Measurements from ENCODE around the gene BRICD5.
A peak's percentile ranks its signal among the peaks of the same experiment; 100 is the strongest.
"Not testable (repeated sequence)": the region's sequence is repeated elsewhere in the genome, so short reads cannot be mapped to it uniquely, and the experiment has no call there.

Gene BRICD5

GRCh38 chr16:2214719-2214968 is 4.0 kb upstream of the BRICD5 start, which contains the start of gene PGP:
Gene PGP (minus strand): TSS chr16:2214840. CDS start chr16:2214777, 63 bp downstream.
- DNase-seq, result no peak

DNA sequence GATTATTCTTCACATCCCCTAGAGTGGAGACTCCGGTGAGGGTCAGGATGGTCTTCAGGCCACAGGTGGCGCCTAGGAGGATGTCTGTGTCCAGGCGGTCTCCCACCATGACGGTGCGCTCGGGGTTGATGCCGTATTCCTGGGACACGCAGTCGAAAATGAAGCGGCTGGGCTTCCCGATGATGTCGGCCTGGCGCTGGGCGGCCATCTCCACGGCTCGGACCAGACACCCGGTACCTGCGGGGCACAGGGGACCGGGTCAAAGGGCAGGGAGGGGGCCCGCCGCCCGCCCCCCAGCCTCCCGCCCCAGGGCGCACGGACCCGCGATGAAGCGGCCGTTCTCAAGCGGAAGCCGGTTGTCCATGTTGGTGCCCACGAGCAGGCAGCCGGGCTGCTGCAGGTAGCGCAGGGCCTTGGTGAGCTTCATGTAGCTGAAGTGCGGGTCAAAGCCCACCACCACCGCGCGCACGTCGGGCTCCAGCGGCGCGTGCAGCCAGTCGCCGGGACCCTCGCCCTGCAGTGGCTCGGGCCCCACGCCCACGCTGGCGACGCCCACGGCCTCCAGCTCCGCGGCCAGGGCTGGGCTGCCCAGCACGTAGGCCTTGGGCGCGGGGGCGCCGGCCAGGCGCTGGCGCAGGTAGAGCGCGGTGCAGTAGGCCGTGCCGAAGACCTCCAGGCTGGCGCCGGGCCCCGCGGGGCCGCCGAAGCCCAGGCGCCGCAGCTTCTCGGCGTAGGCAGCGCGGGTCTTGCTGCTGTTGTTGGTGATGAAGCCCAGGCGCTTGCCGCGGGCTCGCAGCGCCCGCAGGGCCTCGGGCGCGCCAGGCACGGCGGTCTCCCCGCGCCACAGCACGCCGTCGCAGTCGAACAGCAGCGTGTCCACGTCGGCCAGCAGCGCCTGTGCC is 3.4 kb upstream of the BRICD5 start:
- no peak for DNase-seq

DNA sequence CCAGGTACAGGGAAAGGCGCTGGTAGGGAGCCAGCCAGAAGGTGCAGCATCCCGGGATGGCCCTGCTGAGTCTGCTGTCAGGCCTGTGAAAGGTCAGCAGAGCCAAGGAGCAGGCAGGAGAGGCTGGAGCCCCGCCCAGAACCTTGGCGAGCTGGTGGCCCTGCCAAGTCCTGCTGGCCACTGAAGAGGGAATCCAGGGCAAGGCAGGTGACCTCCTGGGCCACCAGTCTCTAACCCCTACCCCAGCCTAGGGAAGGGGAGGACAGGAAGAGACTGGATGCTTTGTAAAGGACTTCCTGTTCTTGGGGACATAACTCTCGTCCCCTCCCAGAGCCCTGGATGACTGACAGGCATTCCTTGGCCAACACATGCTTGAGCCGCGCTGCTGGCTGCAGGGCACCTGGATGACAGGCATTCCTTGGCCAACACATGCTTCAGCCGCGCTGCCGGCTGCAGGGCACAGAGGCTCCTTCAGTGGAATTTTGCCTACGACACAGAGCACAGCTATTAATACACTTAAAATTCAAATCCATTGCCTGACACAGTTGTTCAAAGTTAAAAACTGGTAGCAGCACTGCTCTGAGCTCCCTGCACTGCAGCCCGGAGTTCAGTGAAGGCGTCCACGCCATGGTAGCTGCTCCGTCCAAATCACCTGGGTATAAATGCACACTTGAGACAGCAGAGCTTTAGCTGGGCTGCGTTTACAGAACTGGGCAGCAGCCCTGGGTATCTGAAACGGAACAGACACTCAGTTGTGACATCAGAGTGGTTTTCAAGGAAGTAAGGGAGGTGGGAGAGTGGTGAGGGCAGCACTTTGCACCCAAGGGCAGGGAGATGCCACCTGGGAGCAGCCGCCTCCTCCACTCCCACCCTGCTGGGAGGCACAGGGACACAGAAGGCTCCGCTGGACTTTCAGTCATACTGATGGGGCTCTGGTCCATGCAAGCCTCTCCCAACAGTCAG is 2.0 kb upstream of the BRICD5 start:
- DNase-seq, result no peak

DNA sequence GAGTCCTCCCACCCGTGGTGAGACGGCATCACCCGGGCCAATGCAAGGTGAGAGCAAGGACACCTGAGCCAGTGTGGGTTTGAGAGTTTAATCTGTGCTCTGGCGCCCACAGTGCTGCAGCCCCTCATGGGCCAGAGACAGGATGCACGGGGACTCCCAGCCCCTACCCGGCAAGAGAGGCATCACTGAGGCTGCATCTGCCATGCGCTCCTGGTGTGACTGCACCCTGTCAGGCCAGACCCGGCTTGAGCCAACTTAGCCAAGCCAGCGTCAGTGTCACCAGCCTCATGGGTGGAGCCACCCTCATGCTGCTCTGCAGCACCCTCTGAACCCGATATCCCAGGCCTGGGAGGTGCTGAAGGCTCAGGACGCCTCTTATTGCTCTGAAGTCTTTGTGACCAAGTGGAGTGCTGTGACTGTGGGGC is 1.3 kb upstream of the BRICD5 start:
- DNase-seq, result no peak

DNA sequence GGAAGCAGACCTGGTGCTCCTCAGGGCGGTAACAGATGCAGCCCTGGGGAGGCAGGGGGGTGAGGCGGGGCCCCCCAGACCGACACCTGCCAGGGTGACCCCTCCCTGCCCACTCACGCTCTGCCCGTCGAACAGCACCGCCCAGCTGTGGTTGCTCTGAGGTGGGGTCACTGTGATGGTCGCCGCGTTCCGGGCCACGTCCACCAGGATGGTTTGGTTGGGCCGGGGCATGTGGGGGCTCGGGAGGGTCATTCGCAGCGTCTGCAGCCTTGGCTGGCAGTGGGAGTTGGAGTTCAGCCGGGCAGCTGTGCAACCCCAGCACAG is 692 bp downstream of the BRICD5 start:
- DNase-seq, result no peak

DNA sequence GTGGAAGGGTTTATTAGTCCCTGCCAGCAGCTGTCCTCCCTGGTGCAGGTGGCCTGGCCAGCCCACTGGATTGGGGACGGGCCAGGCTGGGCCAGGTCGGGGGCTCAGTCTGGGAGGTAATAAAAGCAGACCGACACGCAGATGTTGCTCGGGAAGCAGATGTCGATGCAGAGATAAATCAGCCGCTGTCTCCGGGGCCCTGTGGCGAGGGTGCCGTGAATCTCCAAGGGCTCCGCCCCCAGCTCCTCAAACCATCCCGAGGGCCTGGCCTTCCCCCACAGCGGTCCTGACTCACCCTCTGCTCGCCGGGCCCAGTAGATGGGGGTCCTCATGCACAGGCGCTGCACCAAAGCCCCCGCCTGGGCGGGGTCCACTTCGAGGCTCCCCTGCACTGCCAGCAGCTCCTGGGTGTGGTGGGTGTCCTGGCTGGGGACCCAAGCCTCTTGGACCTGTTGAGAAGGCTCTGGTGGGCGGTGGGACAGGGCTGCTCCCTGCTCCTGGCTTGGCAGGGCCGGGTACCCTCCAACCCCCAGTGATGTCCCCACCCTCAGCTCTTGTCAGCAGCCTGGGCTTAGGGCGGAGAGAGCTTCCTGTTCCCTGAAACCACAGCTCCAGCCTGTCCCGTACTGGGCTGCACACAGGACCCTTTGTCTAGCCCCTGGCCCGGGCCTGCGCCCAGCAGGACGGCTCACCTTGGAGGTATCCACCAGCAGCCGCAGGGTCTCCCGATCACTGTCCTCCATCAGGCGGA is 1.2 kb downstream of the BRICD5 start:
- no peak for DNase-seq

DNA sequence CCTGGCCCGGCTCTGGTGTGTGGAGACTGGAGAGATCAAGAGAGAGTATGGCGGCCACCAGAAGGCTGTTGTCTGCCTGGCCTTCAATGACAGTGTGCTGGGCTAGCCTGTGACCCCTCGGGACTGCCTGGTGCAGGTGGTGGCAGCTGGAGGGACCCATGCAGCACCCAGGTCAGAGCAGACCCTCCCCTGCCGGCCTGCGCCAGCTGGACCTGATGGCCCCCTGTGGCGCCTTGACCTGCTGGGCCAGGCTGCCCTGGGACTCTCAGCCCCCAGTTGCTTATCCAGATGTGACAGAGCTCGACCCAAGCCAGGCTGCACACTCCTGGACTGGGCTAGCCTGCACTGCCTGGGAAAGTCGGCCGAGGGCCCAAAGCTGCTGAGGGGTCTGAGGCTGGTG is 1.9 kb downstream of the BRICD5 start:
- DNase-seq, result no peak

- DNase-seq, result no peak
These were observed 2.4 kb downstream of the BRICD5 start for GRCh38 chr16:2208308-2208707.

DNA sequence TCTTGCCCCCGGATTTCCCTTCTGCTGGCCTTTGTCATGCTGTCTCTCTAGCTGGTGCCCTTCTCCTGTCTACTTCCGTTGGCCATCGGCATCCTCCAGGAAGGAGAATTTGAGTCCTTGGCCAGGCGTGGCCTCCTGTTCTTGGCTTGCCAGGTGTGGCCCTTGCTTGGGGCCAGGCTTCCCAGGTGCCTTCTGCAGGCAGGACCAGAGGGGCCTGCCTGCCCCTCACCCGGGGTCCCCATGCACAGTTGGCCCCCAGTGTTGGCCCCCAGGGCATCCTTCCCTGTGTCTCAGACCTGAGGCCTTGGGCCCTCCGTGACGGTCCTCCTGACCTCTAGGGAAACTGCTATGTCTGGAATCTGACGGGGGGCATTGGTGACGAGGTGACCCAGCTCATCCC is 2.8 kb downstream of the BRICD5 start:
- DNase-seq, result no peak

GRCh38 chr16:2206780-2207433 is 3.8 kb downstream of the BRICD5 start:
- DNase-seq, result no peak

DNA sequence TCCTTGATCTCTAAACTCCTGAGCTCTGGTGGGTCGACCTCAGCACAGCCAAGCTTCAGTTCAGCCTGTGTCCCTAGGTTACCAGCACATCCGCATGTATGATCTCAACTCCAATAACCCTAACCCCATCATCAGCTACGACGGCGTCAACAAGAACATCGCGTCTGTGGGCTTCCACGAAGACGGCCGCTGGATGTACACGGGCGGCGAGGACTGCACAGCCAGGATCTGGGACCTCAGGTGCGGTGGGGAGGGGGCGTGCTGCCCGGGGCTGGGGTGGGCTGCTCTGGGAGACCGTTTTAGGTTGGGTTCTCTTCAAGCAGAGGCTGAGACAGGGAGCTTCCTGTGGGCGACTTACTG is 4.3 kb downstream of the BRICD5 start:
- no peak for DNase-seq

- no peak for DNase-seq
These were observed 4.7 kb downstream of the BRICD5 start for GRCh38 chr16:2205967-2206313.

- peak; percentile 95 for DNase-seq
These were observed 5.3 kb downstream of the BRICD5 start, which contains the start of gene MLST8 for GRCh38 chr16:2205104-2205966. Gene MLST8 (plus strand): TSS chr16:2205454. CDS start chr16:2206086, 632 bp downstream.

- no peak for DNase-seq
These were observed 6.1 kb downstream of the BRICD5 start for GRCh38 chr16:2204416-2205103.

DNA sequence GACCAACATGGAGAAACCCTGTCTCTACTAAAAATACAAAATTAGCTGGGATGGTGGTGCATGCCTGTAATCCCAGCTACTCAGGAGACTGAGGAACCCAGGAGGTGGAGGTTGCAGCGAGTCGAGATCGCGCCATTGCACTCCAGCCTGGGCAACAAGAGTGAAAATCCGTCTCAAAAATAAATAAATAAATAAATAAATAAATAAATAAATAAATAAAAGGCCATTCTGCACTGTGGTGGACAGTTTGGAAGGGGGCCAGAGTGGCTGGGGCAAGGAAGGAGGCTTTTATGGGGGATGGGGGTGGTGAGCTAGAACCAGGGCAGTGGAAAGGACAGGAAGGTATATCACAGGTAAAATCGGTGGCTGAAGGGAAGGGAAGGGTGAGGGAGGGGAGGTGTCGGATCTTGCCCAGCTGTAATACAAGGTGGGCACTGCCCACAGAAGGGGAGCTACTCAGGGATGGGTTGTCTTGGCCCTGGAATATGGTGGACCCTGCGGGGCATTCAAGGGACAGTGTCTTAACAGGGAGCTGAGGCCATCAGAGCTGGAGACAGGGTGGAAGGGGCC is 7.5 kb downstream of the BRICD5 start:
- not testable (repeated sequence) for DNase-seq

GRCh38 chr16:2200313-2200712 is 10.3 kb downstream of the BRICD5 start:
- DNase-seq, result no peak

DNA sequence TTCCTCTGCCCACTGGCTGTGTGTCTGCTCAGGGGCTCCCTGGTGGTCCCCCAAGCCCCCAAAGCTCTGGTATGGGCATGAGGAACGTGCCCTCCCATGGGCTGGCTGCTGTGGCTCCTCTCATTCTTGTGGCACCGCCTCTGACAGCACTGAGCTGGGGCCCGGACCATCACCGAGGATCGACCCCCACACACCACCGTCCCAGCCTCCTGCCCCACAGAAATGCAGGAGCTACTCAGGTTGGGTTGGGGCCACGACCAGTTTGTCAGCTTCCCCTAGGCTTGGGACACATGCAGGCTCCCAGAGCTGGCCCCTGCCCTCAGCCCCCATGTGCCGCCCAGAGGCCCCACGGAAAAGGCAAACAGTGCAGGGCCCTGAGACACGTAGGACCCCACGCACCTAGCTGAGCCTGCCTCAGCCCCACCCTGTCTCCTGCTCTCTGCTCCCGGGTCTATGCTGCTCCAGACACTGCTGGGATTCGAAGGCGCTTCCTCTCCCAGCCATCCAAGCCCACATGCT is 11.0 kb downstream of the BRICD5 start:
- no peak for DNase-seq

- DNase-seq, result no peak
These were observed 11.6 kb downstream of the BRICD5 start for GRCh38 chr16:2199095-2199494.

DNA sequence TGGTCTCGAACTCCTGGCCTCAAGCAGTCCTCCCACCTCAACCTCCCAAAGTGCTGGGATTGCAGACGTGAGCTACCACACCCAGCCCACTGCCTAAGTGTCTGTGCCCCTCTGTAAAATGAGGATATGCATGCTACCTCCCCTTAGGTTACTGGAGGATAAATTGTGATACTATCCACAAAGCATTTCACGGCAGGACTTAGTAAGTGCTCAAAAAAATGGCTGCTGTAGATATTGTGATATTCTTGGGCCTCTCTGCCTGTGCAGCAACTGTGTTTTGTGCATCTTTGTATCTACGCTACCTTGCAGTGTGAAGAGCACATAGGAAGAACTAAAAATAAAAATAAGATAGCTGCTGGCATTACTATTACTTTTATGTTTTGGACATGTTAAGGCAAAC is 12.4 kb downstream of the BRICD5 start:
- no peak for DNase-seq

- DNase-seq, result no peak
These were observed 12.9 kb downstream of the BRICD5 start for GRCh38 chr16:2197765-2198164.

Measured in CD4-positive, alpha-beta T cell treated with Interleukin-6 for 4 hours (primary cell).